Mesodermal cell (in vitro differentiated cells): ENCODE measurements around the gene PKP3.
"Not testable (repeated sequence)": the region's sequence is repeated elsewhere in the genome, so short reads cannot be mapped to it uniquely, and the experiment has no call there.

Source experiments
- H3K27ac ChIP-seq: 2 replicates; pipeline ENCODE4 v1.7.0; 2013; ENCODE audit warnings: mild to moderate bottlenecking, low read depth, low read length, moderate library complexity; ENCODE audit not compliant: severe bottlenecking
- H3K36me3 ChIP-seq: 2 replicates; pipeline ENCODE4 v1.7.1; 2013; ENCODE audit warnings: mild to moderate bottlenecking, low read length, moderate library complexity; ENCODE audit not compliant: control insufficient read depth, insufficient read depth
- H3K4me1 ChIP-seq: one replicate; pipeline ENCODE4 v1.7.1; 2013; ENCODE audit warnings: mild to moderate bottlenecking, low read length; ENCODE audit not compliant: insufficient read depth, control insufficient read depth, poor library complexity, severe bottlenecking
- H3K4me3 ChIP-seq: 2 replicates; pipeline ENCODE4 v1.7.0; 2013; ENCODE audit warnings: low read length, control low read depth, mild to moderate bottlenecking; ENCODE audit not compliant: insufficient read depth, poor library complexity, severe bottlenecking; ENCODE audit errors: extremely low read depth
- H3K9me3 ChIP-seq: 2 replicates; pipeline ENCODE4 v1.7.1; 2013; ENCODE audit warnings: mild to moderate bottlenecking, low read length, moderate library complexity; ENCODE audit not compliant: control insufficient read depth
- WGBS, 2 experiments: methylation state at CpG; one replicate each; pipeline ENCODE4 v1.1.5; 2013; ENCODE audit warnings: missing lambda C conversion rate in 2 of 2; ENCODE audit not compliant: insufficient coverage in 2 of 2; 5-methylcytosine and 5-hydroxymethylcytosine counted together

Gene PKP3

GRCh38 chr11:407651-408123 lies 13.7 kb downstream of the PKP3 start:
- H3K9me3 ChIP-seq = no peaks in the 10 kb centered on the region
- WGBS, 2 experiments = 90% methylated on average over 21 to 24 of the region's 28 CpGs
- no peak overlapping the region for H3K27ac ChIP-seq
- H3K36me3 ChIP-seq = no peaks in the 10 kb centered on the region
- no peak overlapping the region for H3K4me3 ChIP-seq
- no peaks in the 10 kb centered on the region for H3K4me1 ChIP-seq

- H3K36me3 ChIP-seq = no peaks in the 10 kb centered on the region
- H3K9me3 ChIP-seq = no peaks in the 10 kb centered on the region
- WGBS, 2 experiments = 90 to 95% methylated on average over 15 of the region's 15 CpGs
- no peak overlapping the region for H3K4me3 ChIP-seq
- H3K4me1 ChIP-seq = no peaks in the 10 kb centered on the region
- H3K27ac ChIP-seq = no peak overlapping the region
These were observed 14.4 kb downstream of the PKP3 start for GRCh38 chr11:408154-409007.

GRCh38 chr11:409008-409599 lies 15.1 kb downstream of the PKP3 start:
- 88 to 94% methylated on average over 7 of the region's 7 CpGs for WGBS, 2 experiments
- H3K27ac ChIP-seq = no peak overlapping the region
- no peaks in the 10 kb centered on the region for H3K36me3 ChIP-seq
- H3K9me3 ChIP-seq = no peaks in the 10 kb centered on the region
- no peak overlapping the region for H3K4me3 ChIP-seq
- H3K4me1 ChIP-seq = no peaks in the 10 kb centered on the region

- Histone ChIP-seq H3K36me3 (no peaks in the 10 kb centered on the region), H3K4me3 (no peak overlapping the region), H3K4me1 (no peaks in the 10 kb centered on the region), H3K27ac (no peak overlapping the region), H3K9me3 (no peaks in the 10 kb centered on the region)
- WGBS, 2 experiments = 79 to 80% methylated on average over 16 to 18 of the region's 18 CpGs
These were observed 15.8 kb downstream of the PKP3 start for GRCh38 chr11:409600-410483.

- not testable (repeated sequence) for H3K36me3 ChIP-seq, H3K27ac ChIP-seq, H3K4me1 ChIP-seq, H3K4me3 ChIP-seq, H3K9me3 ChIP-seq
- WGBS, 2 experiments = 100% methylated on average over 2 to 3 of the region's 13 CpGs
These were observed 16.7 kb downstream of the PKP3 start for GRCh38 chr11:410711-411110.

GRCh38 chr11:411520-411919 lies 17.5 kb downstream of the PKP3 start:
- not testable (repeated sequence) for H3K27ac ChIP-seq, H3K4me3 ChIP-seq, H3K36me3 ChIP-seq, H3K4me1 ChIP-seq, H3K9me3 ChIP-seq
- WGBS, 2 experiments = 100% methylated on average over 3 of the region's 11 CpGs; no CpG with 5 or more reads in 1 of the 2 experiments

GRCh38 chr11:412641-413119 lies 18.7 kb downstream of the PKP3 start:
- Histone ChIP-seq H3K27ac (no peak overlapping the region), H3K9me3 (no peaks in the 10 kb centered on the region), H3K36me3 (no peaks in the 10 kb centered on the region), H3K4me3 (no peak overlapping the region), H3K4me1 (peaks cover 9% of the 10 kb centered on the region)
- 90 to 93% methylated on average over 8 to 12 of the region's 15 CpGs for WGBS, 2 experiments

- H3K9me3 ChIP-seq = no peaks in the 10 kb centered on the region
- H3K27ac ChIP-seq = no peak overlapping the region
These were observed 19.4 kb downstream of the PKP3 start for GRCh38 chr11:413120-414081.

GRCh38 chr11:414318-414857 lies 20.4 kb downstream of the PKP3 start:
- no peak overlapping the region for H3K4me3 ChIP-seq
- H3K36me3 ChIP-seq = no peaks in the 10 kb centered on the region
- peaks cover 9% of the 10 kb centered on the region for H3K4me1 ChIP-seq
- 77 to 84% methylated on average over 9 of the region's 9 CpGs for WGBS, 2 experiments
- no peaks in the 10 kb centered on the region for H3K9me3 ChIP-seq
- H3K27ac ChIP-seq = no peak overlapping the region

More at GRCh38 chr11:413120-414081, 19.4 kb downstream of the PKP3 start:
- 68 to 79% methylated on average over 8 to 11 of the region's 14 CpGs for WGBS, 2 experiments
- H3K4me3 ChIP-seq = no peak overlapping the region
- H3K36me3 ChIP-seq = no peaks in the 10 kb centered on the region
- H3K4me1 ChIP-seq = peaks cover 9% of the 10 kb centered on the region
